ENCODE data around the gene TNF.

The TNF gene

DNA sequence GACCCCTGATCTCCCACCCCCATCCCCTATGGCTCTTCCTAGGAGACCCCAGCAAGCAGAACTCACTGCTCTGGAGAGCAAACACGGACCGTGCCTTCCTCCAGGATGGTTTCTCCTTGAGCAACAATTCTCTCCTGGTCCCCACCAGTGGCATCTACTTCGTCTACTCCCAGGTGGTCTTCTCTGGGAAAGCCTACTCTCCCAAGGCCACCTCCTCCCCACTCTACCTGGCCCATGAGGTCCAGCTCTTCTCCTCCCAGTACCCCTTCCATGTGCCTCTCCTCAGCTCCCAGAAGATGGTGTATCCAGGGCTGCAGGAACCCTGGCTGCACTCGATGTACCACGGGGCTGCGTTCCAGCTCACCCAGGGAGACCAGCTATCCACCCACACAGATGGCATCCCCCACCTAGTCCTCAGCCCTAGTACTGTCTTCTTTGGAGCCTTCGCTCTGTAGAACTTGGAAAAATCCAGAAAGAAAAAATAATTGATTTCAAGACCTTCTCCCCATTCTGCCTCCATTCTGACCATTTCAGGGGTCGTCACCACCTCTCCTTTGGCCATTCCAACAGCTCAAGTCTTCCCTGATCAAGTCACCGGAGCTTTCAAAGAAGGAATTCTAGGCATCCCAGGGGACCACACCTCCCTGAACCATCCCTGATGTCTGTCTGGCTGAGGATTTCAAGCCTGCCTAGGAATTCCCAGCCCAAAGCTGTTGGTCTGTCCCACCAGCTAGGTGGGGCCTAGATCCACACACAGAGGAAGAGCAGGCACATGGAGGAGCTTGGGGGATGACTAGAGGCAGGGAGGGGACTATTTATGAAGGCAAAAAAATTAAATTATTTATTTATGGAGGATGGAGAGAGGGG lies 1.9 kb upstream of the TNF start:
- no peaks in the 10 kb centered on the region for H3K36me3 ChIP-seq (ENCODE audit: control insufficient read depth in 2 of 2, insufficient read depth in 2 of 2, low read length in 2 of 2)
- H3K4me1 ChIP-seq (ENCODE audit: control insufficient read depth in 2 of 2, insufficient read depth in 2 of 2, low read length in 2 of 2) = peaks cover 3 to 8% of the 10 kb centered on the region in 2 donors
- no peaks in the 10 kb centered on the region for H3K9me3 ChIP-seq (ENCODE audit: control insufficient read depth in 2 of 2, low read length in 2 of 2)
- H3K27me3 ChIP-seq (ENCODE audit: control insufficient read depth in 2 of 2, insufficient read depth in 2 of 2, low read length in 2 of 2) = peaks cover 0 to under 1% of the 10 kb centered on the region in 2 donors
- no peak overlapping the region for H3K9ac ChIP-seq (ENCODE audit: low read depth in 1 of 2, low read length in 2 of 2)
- no peak overlapping the region for H3K27ac ChIP-seq (ENCODE audit: low read depth in 2 of 2, low read length in 2 of 2)
- no peak overlapping the region for H3K4me3 ChIP-seq (ENCODE audit: low read length in 2 of 2)

DNA sequence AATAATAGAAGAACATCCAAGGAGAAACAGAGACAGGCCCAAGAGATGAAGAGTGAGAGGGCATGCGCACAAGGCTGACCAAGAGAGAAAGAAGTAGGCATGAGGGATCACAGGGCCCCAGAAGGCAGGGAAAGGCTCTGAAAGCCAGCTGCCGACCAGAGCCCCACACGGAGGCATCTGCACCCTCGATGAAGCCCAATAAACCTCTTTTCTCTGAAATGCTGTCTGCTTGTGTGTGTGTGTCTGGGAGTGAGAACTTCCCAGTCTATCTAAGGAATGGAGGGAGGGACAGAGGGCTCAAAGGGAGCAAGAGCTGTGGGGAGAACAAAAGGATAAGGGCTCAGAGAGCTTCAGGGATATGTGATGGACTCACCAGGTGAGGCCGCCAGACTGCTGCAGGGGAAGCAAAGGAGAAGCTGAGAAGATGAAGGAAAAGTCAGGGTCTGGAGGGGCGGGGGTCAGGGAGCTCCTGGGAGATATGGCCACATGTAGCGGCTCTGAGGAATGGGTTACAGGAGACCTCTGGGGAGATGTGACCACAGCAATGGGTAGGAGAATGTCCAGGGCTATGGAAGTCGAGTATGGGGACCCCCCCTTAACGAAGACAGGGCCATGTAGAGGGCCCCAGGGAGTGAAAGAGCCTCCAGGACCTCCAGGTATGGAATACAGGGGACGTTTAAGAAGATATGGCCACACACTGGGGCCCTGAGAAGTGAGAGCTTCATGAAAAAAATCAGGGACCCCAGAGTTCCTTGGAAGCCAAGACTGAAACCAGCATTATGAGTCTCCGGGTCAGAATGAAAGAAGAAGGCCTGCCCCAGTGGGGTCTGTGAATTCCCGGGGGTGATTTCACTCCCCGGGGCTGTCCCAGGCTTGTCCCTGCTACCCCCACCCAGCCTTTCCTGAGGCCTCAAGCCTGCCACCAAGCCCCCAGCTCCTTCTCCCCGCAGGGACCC lies 981 bp upstream of the TNF start:
- no peak overlapping the region for H3K4me3 ChIP-seq (ENCODE audit: low read length in 2 of 2)
- peak overlapping the region in 1 of 2 donors; percentile 38 for H3K27ac ChIP-seq (ENCODE audit: low read depth in 2 of 2, low read length in 2 of 2)
- H3K36me3 ChIP-seq (ENCODE audit: control insufficient read depth in 2 of 2, insufficient read depth in 2 of 2, low read length in 2 of 2) = no peaks in the 10 kb centered on the region
- H3K4me1 ChIP-seq (ENCODE audit: control insufficient read depth in 2 of 2, insufficient read depth in 2 of 2, low read length in 2 of 2) = peaks cover 3 to 8% of the 10 kb centered on the region in 2 donors
- no peaks in the 10 kb centered on the region for H3K9me3 ChIP-seq (ENCODE audit: control insufficient read depth in 2 of 2, low read length in 2 of 2)
- H3K27me3 ChIP-seq (ENCODE audit: control insufficient read depth in 2 of 2, insufficient read depth in 2 of 2, low read length in 2 of 2) = peaks cover 0 to 2% of the 10 kb centered on the region in 2 donors
- H3K9ac ChIP-seq (ENCODE audit: low read depth in 1 of 2, low read length in 2 of 2) = no peak overlapping the region

DNA sequence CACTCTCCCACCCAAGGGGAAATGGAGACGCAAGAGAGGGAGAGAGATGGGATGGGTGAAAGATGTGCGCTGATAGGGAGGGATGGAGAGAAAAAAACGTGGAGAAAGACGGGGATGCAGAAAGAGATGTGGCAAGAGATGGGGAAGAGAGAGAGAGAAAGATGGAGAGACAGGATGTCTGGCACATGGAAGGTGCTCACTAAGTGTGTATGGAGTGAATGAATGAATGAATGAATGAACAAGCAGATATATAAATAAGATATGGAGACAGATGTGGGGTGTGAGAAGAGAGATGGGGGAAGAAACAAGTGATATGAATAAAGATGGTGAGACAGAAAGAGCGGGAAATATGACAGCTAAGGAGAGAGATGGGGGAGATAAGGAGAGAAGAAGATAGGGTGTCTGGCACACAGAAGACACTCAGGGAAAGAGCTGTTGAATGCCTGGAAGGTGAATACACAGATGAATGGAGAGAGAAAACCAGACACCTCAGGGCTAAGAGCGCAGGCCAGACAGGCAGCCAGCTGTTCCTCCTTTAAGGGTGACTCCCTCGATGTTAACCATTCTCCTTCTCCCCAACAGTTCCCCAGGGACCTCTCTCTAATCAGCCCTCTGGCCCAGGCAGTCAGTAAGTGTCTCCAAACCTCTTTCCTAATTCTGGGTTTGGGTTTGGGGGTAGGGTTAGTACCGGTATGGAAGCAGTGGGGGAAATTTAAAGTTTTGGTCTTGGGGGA lies 754 bp downstream of the TNF start:
- Histone ChIP-seq H3K27ac (ENCODE audit: low read depth in 2 of 2, low read length in 2 of 2) (peak overlapping the region; percentile 25 to 68), H3K36me3 (ENCODE audit: control insufficient read depth in 2 of 2, insufficient read depth in 2 of 2, low read length in 2 of 2) (no peaks in the 10 kb centered on the region), H3K27me3 (ENCODE audit: control insufficient read depth in 2 of 2, insufficient read depth in 2 of 2, low read length in 2 of 2) (peaks cover 3 to 5% of the 10 kb centered on the region in 2 donors), H3K9me3 (ENCODE audit: control insufficient read depth in 2 of 2, low read length in 2 of 2) (no peaks in the 10 kb centered on the region), H3K4me3 (ENCODE audit: low read length in 2 of 2) (peak overlapping the region; percentile 47 to 74), H3K4me1 (ENCODE audit: control insufficient read depth in 2 of 2, insufficient read depth in 2 of 2, low read length in 2 of 2) (peaks cover 9 to 14% of the 10 kb centered on the region in 2 donors), H3K9ac (ENCODE audit: low read depth in 1 of 2, low read length in 2 of 2) (peak overlapping the region; percentile 35 to 47)

DNA sequence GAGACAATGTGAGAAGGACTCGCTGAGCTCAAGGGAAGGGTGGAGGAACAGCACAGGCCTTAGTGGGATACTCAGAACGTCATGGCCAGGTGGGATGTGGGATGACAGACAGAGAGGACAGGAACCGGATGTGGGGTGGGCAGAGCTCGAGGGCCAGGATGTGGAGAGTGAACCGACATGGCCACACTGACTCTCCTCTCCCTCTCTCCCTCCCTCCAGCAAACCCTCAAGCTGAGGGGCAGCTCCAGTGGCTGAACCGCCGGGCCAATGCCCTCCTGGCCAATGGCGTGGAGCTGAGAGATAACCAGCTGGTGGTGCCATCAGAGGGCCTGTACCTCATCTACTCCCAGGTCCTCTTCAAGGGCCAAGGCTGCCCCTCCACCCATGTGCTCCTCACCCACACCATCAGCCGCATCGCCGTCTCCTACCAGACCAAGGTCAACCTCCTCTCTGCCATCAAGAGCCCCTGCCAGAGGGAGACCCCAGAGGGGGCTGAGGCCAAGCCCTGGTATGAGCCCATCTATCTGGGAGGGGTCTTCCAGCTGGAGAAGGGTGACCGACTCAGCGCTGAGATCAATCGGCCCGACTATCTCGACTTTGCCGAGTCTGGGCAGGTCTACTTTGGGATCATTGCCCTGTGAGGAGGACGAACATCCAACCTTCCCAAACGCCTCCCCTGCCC lies 1.7 kb downstream of the TNF start:
- peaks cover 10 to 12% of the 10 kb centered on the region in 2 donors for H3K4me1 ChIP-seq (ENCODE audit: control insufficient read depth in 2 of 2, insufficient read depth in 2 of 2, low read length in 2 of 2)
- peak overlapping the region in 1 of 2 donors; percentile 68 for H3K27ac ChIP-seq (ENCODE audit: low read depth in 2 of 2, low read length in 2 of 2)
- H3K4me3 ChIP-seq (ENCODE audit: low read length in 2 of 2) = peak overlapping the region; percentile 18 to 74
- H3K27me3 ChIP-seq (ENCODE audit: control insufficient read depth in 2 of 2, insufficient read depth in 2 of 2, low read length in 2 of 2) = peaks cover 7 to 10% of the 10 kb centered on the region in 2 donors
- no peaks in the 10 kb centered on the region for H3K9me3 ChIP-seq (ENCODE audit: control insufficient read depth in 2 of 2, low read length in 2 of 2)
- no peaks in the 10 kb centered on the region for H3K36me3 ChIP-seq (ENCODE audit: control insufficient read depth in 2 of 2, insufficient read depth in 2 of 2, low read length in 2 of 2)
- no peak overlapping the region for H3K9ac ChIP-seq (ENCODE audit: low read depth in 1 of 2, low read length in 2 of 2)

DNA sequence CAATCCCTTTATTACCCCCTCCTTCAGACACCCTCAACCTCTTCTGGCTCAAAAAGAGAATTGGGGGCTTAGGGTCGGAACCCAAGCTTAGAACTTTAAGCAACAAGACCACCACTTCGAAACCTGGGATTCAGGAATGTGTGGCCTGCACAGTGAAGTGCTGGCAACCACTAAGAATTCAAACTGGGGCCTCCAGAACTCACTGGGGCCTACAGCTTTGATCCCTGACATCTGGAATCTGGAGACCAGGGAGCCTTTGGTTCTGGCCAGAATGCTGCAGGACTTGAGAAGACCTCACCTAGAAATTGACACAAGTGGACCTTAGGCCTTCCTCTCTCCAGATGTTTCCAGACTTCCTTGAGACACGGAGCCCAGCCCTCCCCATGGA lies 2.2 kb downstream of the TNF start:
- Histone ChIP-seq H3K27ac (ENCODE audit: low read depth in 2 of 2, low read length in 2 of 2) (no peak overlapping the region), H3K4me1 (ENCODE audit: control insufficient read depth in 2 of 2, insufficient read depth in 2 of 2, low read length in 2 of 2) (peaks cover 12 to 13% of the 10 kb centered on the region in 2 donors), H3K36me3 (ENCODE audit: control insufficient read depth in 2 of 2, insufficient read depth in 2 of 2, low read length in 2 of 2) (no peaks in the 10 kb centered on the region), H3K9ac (ENCODE audit: low read depth in 1 of 2, low read length in 2 of 2) (no peak overlapping the region), H3K27me3 (ENCODE audit: control insufficient read depth in 2 of 2, insufficient read depth in 2 of 2, low read length in 2 of 2) (peaks cover 7 to 12% of the 10 kb centered on the region in 2 donors), H3K9me3 (ENCODE audit: control insufficient read depth in 2 of 2, low read length in 2 of 2) (no peaks in the 10 kb centered on the region), H3K4me3 (ENCODE audit: low read length in 2 of 2) (peak overlapping the region in 1 of 2 donors; percentile 74)

DNA sequence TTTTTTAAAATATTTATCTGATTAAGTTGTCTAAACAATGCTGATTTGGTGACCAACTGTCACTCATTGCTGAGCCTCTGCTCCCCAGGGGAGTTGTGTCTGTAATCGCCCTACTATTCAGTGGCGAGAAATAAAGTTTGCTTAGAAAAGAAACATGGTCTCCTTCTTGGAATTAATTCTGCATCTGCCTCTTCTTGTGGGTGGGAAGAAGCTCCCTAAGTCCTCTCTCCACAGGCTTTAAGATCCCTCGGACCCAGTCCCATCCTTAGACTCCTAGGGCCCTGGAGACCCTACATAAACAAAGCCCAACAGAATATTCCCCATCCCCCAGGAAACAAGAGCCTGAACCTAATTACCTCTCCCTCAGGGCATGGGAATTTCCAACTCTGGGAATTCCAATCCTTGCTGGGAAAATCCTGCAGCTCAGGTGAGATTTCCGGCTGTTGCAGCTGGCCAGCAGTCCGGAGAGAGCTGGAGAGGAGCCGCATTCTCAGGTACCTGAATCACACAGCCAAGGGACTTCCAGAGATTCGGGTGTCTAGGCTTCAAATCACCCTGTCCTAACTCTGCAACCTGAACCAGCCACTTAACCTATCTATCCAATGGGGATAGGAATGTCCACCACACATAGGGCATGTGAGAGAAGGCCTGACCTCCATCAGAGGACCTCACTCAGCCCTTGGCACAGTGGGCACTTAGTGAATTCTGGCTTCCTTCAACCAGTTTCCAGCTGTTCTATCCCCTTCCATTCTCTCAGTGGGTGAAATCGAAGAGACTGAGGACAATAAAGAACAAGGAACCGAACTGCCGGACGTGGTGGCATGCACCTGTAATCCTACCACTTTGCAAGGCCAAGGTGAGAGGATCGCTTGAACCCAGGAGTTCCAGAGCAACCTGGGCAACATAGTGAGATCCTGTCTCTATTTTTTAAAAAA lies 3.1 kb downstream of the TNF start:
- Histone ChIP-seq H3K27me3 (ENCODE audit: control insufficient read depth in 2 of 2, insufficient read depth in 2 of 2, low read length in 2 of 2) (peaks cover 7 to 14% of the 10 kb centered on the region in 2 donors), H3K9me3 (ENCODE audit: control insufficient read depth in 2 of 2, low read length in 2 of 2) (no peaks in the 10 kb centered on the region), H3K36me3 (ENCODE audit: control insufficient read depth in 2 of 2, insufficient read depth in 2 of 2, low read length in 2 of 2) (no peaks in the 10 kb centered on the region), H3K27ac (ENCODE audit: low read depth in 2 of 2, low read length in 2 of 2) (no peak overlapping the region), H3K4me1 (ENCODE audit: control insufficient read depth in 2 of 2, insufficient read depth in 2 of 2, low read length in 2 of 2) (peaks cover 12 to 13% of the 10 kb centered on the region in 2 donors), H3K9ac (ENCODE audit: low read depth in 1 of 2, low read length in 2 of 2) (no peak overlapping the region), H3K4me3 (ENCODE audit: low read length in 2 of 2) (no peak overlapping the region)

DNA sequence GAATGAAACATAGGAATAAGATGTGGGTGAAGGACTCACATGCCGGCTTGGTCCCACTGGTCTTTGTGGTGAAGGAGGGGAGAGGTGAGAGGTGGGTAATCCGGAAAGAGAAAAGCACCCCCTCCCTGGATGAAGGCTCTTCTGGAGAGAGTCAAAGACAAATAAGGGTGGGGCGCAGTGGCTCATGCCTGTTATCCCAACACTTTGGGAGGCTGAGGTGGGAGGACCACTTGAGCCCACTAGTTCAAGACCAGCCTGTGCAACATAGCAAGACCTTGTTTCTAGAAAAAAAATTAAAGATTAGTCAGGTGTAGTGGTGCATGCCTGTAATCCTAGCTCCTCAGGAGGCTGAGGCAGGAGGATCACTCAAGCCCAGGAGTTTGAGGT lies 3.7 kb downstream of the TNF start:
- H3K4me1 ChIP-seq (ENCODE audit: control insufficient read depth in 2 of 2, insufficient read depth in 2 of 2, low read length in 2 of 2) = peaks cover 12 to 13% of the 10 kb centered on the region in 2 donors
- H3K4me3 ChIP-seq (ENCODE audit: low read length in 2 of 2) = no peak overlapping the region
- no peak overlapping the region for H3K9ac ChIP-seq (ENCODE audit: low read depth in 1 of 2, low read length in 2 of 2)
- peaks cover 7 to 14% of the 10 kb centered on the region in 2 donors for H3K27me3 ChIP-seq (ENCODE audit: control insufficient read depth in 2 of 2, insufficient read depth in 2 of 2, low read length in 2 of 2)
- no peaks in the 10 kb centered on the region for H3K36me3 ChIP-seq (ENCODE audit: control insufficient read depth in 2 of 2, insufficient read depth in 2 of 2, low read length in 2 of 2)
- H3K9me3 ChIP-seq (ENCODE audit: control insufficient read depth in 2 of 2, low read length in 2 of 2) = no peaks in the 10 kb centered on the region
- no peak overlapping the region for H3K27ac ChIP-seq (ENCODE audit: low read depth in 2 of 2, low read length in 2 of 2)

DNA sequence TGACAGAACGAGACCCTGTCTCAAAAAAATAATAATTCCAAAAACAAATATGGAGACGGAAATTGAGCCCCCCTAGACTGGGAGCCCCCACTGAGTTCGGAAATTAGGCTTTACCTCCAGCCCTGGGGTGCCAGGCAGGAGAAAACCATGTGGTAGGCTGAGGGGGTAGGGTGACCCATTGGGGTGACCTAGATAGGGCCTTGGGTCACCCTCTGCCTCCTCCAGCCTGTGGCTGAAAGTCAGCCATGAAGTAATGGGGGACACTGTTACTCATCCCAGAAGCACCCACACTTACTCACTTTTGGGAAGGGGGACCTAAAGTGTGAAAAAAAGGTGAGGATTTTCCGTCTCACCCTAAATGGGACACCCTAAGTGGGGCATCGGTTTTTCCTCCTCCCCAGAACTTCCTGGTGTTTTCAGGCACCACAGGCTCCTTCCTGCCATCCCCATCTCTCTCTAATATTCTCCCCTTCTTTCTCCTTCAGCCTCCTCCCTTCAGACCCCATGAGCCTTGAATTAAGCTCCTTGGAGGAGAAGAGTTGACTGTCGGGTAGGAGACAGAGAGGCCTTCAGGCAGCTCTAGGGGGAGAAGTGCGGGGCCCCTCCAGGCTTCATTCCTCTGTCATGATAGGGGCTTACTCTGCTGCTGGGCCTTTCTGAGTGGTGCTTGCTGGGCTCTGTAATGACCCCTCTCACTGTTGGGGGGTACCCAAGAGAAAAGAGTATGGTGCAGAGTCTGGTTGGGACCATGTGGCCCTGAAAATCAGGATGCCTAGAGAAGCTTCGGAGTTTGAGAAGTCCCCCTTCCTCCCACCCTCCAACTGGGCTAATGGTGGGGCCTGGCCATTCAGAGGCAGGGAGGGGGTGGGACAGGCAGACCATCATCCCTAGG lies 4.4 kb downstream of the TNF start:
- peaks cover 7 to 14% of the 10 kb centered on the region in 2 donors for H3K27me3 ChIP-seq (ENCODE audit: control insufficient read depth in 2 of 2, insufficient read depth in 2 of 2, low read length in 2 of 2)
- H3K27ac ChIP-seq (ENCODE audit: low read depth in 2 of 2, low read length in 2 of 2) = peak overlapping the region in 1 of 2 donors; percentile 79
- peak overlapping the region; percentile 83 to 93 for H3K4me3 ChIP-seq (ENCODE audit: low read length in 2 of 2)
- H3K9me3 ChIP-seq (ENCODE audit: control insufficient read depth in 2 of 2, low read length in 2 of 2) = no peaks in the 10 kb centered on the region
- peak overlapping the region; percentile 56 to 89 for H3K9ac ChIP-seq (ENCODE audit: low read depth in 1 of 2, low read length in 2 of 2)
- H3K4me1 ChIP-seq (ENCODE audit: control insufficient read depth in 2 of 2, insufficient read depth in 2 of 2, low read length in 2 of 2) = peaks cover 8 to 12% of the 10 kb centered on the region in 2 donors
- no peaks in the 10 kb centered on the region for H3K36me3 ChIP-seq (ENCODE audit: control insufficient read depth in 2 of 2, insufficient read depth in 2 of 2, low read length in 2 of 2)
